GM19099 (cell line): ENCODE data around the gene RADIL.

Experiments used
- POLR2A ChIP-seq: IDR thresholded peaks from 3 replicates; pipeline ENCODE4 v1.6.1; 2011; ENCODE audit warnings: low read depth; ENCODE audit not compliant: insufficient read length; ENCODE audit errors: extremely low read depth

The RADIL gene

GRCh38 chr7:4866528-4867496 is 16.7 kb downstream of the RADIL start:
- no peak for TF ChIP-seq POLR2A

- TF ChIP-seq POLR2A: no peak
These were observed 21.4 kb downstream of the RADIL start for GRCh38 chr7:4862156-4862555.

GRCh38 chr7:4861673-4862072 is 21.8 kb downstream of the RADIL start, which contains the start of gene PAPOLB:
Gene PAPOLB (minus strand): TSS chr7:4862030. CDS start chr7:4861810, 220 bp downstream.
- peak; percentile 37 for TF ChIP-seq POLR2A

GRCh38 chr7:4861227-4861626 is 22.3 kb downstream of the RADIL start:
- no peak for TF ChIP-seq POLR2A

GRCh38 chr7:4857189-4857588 is 26.3 kb downstream of the RADIL start:
- TF ChIP-seq POLR2A: no peak

GRCh38 chr7:4856336-4857057 is 27.0 kb downstream of the RADIL start:
- no peak for TF ChIP-seq POLR2A

- no peak for TF ChIP-seq POLR2A
These were observed 28.6 kb downstream of the RADIL start for GRCh38 chr7:4854916-4855315.

- TF ChIP-seq POLR2A: no peak
These were observed 31.8 kb downstream of the RADIL start for GRCh38 chr7:4851459-4852422.

- no peak for TF ChIP-seq POLR2A
These were observed 33.2 kb downstream of the RADIL start for GRCh38 chr7:4850262-4850795.

GRCh38 chr7:4849390-4849789 is 34.1 kb downstream of the RADIL start:
- TF ChIP-seq POLR2A: no peak

- no peak for TF ChIP-seq POLR2A
These were observed 37.8 kb downstream of the RADIL start for GRCh38 chr7:4845740-4846142.

GRCh38 chr7:4842319-4843064 is 41.0 kb downstream of the RADIL start:
- no peak for TF ChIP-seq POLR2A

- no peak for TF ChIP-seq POLR2A
These were observed 41.7 kb downstream of the RADIL start for GRCh38 chr7:4841836-4842235.

- no peak for TF ChIP-seq POLR2A
These were observed 42.3 kb downstream of the RADIL start for GRCh38 chr7:4841007-4841784.

GRCh38 chr7:4840079-4840501 is 43.4 kb downstream of the RADIL start:
- no peak for TF ChIP-seq POLR2A
